Large intestine (tissue), 12 donors: ENCODE results near the gene LIMK2. TPM values are rescaled to one million over a fixed set of nuclear protein-coding genes. Genes with fewer than 3 reads are reported as not detected.
A peak's percentile ranks its signal among the peaks of the same experiment; 100 is the strongest.
"Not testable (repeated sequence)": the region's sequence is repeated elsewhere in the genome, so short reads cannot be mapped to it uniquely, and the experiment has no call there.

Experiments
- DNase-seq, 2 donors: peaks; one replicate each; pipeline versions ENCODE4 v3.0.0 to v3.0.0-alpha.2; 2013
- H3K27ac ChIP-seq: one replicate; pipeline ENCODE4 v1.5.1; 2013; ENCODE audit warnings: low read length
- H3K27me3 ChIP-seq: 2 replicates; pipeline ENCODE4 v1.6.1; 2013; ENCODE audit warnings: low read length; ENCODE audit not compliant: control insufficient read depth, insufficient read depth
- H3K36me3 ChIP-seq: 2 replicates; pipeline ENCODE4 v1.6.1; 2013; ENCODE audit warnings: low read length; ENCODE audit not compliant: control insufficient read depth, insufficient read depth
- H3K4me1 ChIP-seq: one replicate; pipeline ENCODE4 v1.6.1; 2013; ENCODE audit warnings: low read length; ENCODE audit not compliant: control insufficient read depth, insufficient read depth
- H3K4me3 ChIP-seq: one replicate; pipeline ENCODE4 v1.5.1; 2013; ENCODE audit warnings: low read length
- H3K9me3 ChIP-seq: one replicate; pipeline ENCODE4 v1.6.1; 2013; ENCODE audit warnings: mild to moderate bottlenecking, low read depth, low read length, moderate library complexity; ENCODE audit not compliant: control insufficient read depth
- WGBS: methylation state at CpG from one replicate; pipeline ENCODE4 v1.1.5; 2013; ENCODE audit warnings: low lambda C conversion rate; ENCODE audit not compliant: insufficient coverage; 5-methylcytosine and 5-hydroxymethylcytosine counted together
- long read RNA-seq, 11 donors: transcript quantifications; one replicate each; lab custom pipeline, GENCODE V29; 2026
- polyA plus RNA-seq: library from polyadenylated mRNA; unstranded; fragments of 120-200 nt; gene quantifications from one replicate; pipeline ENCODE4 v1.2.1, GENCODE V29; 2013

Gene LIMK2
- polyA plus RNA-seq, result 52.7 TPM
- long read RNA-seq, donor 1, partial matches to known transcripts, result 0 of 3 reads
- long read RNA-seq, donor 1, other reads (novel, unspliced or antisense), result 0 of 3 reads
- long read RNA-seq, donor 2, partial matches to known transcripts, result 0 of 4 reads
- long read RNA-seq, donor 2, other reads (novel, unspliced or antisense), result 0 of 4 reads
- long read RNA-seq, donor 3, transcript LIMK2-202 (15 exons, 3,462 nt), result major isoform, 6 of 13 reads
- long read RNA-seq, donor 3, transcript LIMK2-201 (16 exons, 3,670 nt), result minor isoform, 5 of 13 reads
- long read RNA-seq, donor 3, partial matches to known transcripts, result 0 of 13 reads
- long read RNA-seq, donor 3, other reads (novel, unspliced or antisense), result 0 of 13 reads
- long read RNA-seq, donor 4, partial matches to known transcripts, result 0 of 2 reads
- long read RNA-seq, donor 4, other reads (novel, unspliced or antisense), result 0 of 2 reads
- long read RNA-seq, donor 5, transcript LIMK2-201 (16 exons, 3,670 nt), result major isoform, 5 of 8 reads
- long read RNA-seq, donor 5, partial matches to known transcripts, result 0 of 8 reads
- long read RNA-seq, donor 5, other reads (novel, unspliced or antisense), result 0 of 8 reads
- long read RNA-seq, donor 6, partial matches to known transcripts, result 0 of 5 reads
- long read RNA-seq, donor 6, other reads (novel, unspliced or antisense), result 0 of 5 reads
- long read RNA-seq, donor 7, partial matches to known transcripts, result 0 of 2 reads
- long read RNA-seq, donor 7, other reads (novel, unspliced or antisense), result 0 of 2 reads
- long read RNA-seq, donor 8, partial matches to known transcripts, result 27 of 31 reads
- long read RNA-seq, donor 8, other reads (novel, unspliced or antisense), result 0 of 31 reads
- long read RNA-seq, donor 9, transcript LIMK2-201 (16 exons, 3,670 nt), result major isoform, 5 of 16 reads
- long read RNA-seq, donor 9, partial matches to known transcripts, result 10 of 16 reads
- long read RNA-seq, donor 9, other reads (novel, unspliced or antisense), result 0 of 16 reads
- long read RNA-seq, donor 10, transcript LIMK2-201 (16 exons, 3,670 nt), result major isoform, 5 of 7 reads
- long read RNA-seq, donor 10, partial matches to known transcripts, result 0 of 7 reads
- long read RNA-seq, donor 10, other reads (novel, unspliced or antisense), result 0 of 7 reads
- long read RNA-seq, donor 11, partial matches to known transcripts, result 0 of 4 reads
- long read RNA-seq, donor 11, other reads (novel, unspliced or antisense), result 0 of 4 reads

- peak; percentile 89 to 94 for DNase-seq
- WGBS, result no CpG with 5 or more reads among the region's 64 CpGs
- Histone ChIP-seq H3K4me1 (peaks cover 35% of the 10 kb centered on the region), H3K27me3 (no peaks in the 10 kb centered on the region), H3K36me3 (peaks cover 11% of the 10 kb centered on the region), H3K9me3 (no peaks in the 10 kb centered on the region), H3K27ac (peak within 1 kb of the TSS; percentile 76), H3K4me3 (peak within 1 kb of the TSS; percentile 98)
Observed at GRCh38 chr22:31211862-31212730, at the start of gene LIMK2. LIMK2 (plus strand) TSS chr22:31212298; CDS start chr22:31212409, 111 bp downstream.

GRCh38 chr22:31170971-31171370, 41.1 kb upstream of the LIMK2 start:
- H3K4me3 ChIP-seq, result no peak overlapping the region
- H3K27me3 ChIP-seq, result no peaks in the 10 kb centered on the region
- DNase-seq, result no peak
- no peaks in the 10 kb centered on the region for H3K4me1 ChIP-seq
- WGBS, result no CpG with 5 or more reads among the region's 4 CpGs
- H3K9me3 ChIP-seq, result no peaks in the 10 kb centered on the region
- peaks cover 14% of the 10 kb centered on the region for H3K36me3 ChIP-seq
- no peak overlapping the region for H3K27ac ChIP-seq

- H3K4me3 ChIP-seq, H3K27me3 ChIP-seq, H3K9me3 ChIP-seq, H3K27ac ChIP-seq, DNase-seq, H3K4me1 ChIP-seq: not testable (repeated sequence)
- WGBS, result no CpG with 5 or more reads among the region's 9 CpGs
- peaks cover 13% of the 10 kb centered on the region for H3K36me3 ChIP-seq
Observed at GRCh38 chr22:31171734-31172133, 40.4 kb upstream of the LIMK2 start.

- peaks cover 19% of the 10 kb centered on the region for H3K36me3 ChIP-seq
- H3K9me3 ChIP-seq, result no peaks in the 10 kb centered on the region
- DNase-seq, result no peak
- H3K27ac ChIP-seq, result no peak overlapping the region
- no peaks in the 10 kb centered on the region for H3K27me3 ChIP-seq
- 100% methylated on average over 1 of the region's 5 CpGs for WGBS
- H3K4me1 ChIP-seq, result peaks cover 5% of the 10 kb centered on the region
- no peak overlapping the region for H3K4me3 ChIP-seq
Observed at GRCh38 chr22:31173386-31174145, 38.5 kb upstream of the LIMK2 start.

GRCh38 chr22:31176923-31177322, 35.2 kb upstream of the LIMK2 start:
- H3K27ac ChIP-seq, result peak overlapping the region; percentile 20

GRCh38 chr22:31177420-31178162, 34.5 kb upstream of the LIMK2 start:
- WGBS, result no CpG with 5 or more reads among the region's 6 CpGs
- Histone ChIP-seq H3K9me3 (no peaks in the 10 kb centered on the region), H3K27me3 (no peaks in the 10 kb centered on the region), H3K4me3 (no peak overlapping the region), H3K4me1 (peaks cover 8% of the 10 kb centered on the region), H3K27ac (peak overlapping the region; percentile 20), H3K36me3 (peaks cover 35% of the 10 kb centered on the region)
- DNase-seq, result peak; percentile 35 to 36

More at GRCh38 chr22:31176923-31177322, 35.2 kb upstream of the LIMK2 start:
- H3K4me1 ChIP-seq, result peaks cover 8% of the 10 kb centered on the region
- no peaks in the 10 kb centered on the region for H3K9me3 ChIP-seq
- no CpG with 5 or more reads among the region's 1 CpG for WGBS
- no peak for DNase-seq
- H3K27me3 ChIP-seq, result no peaks in the 10 kb centered on the region
- H3K4me3 ChIP-seq, result no peak overlapping the region
- H3K36me3 ChIP-seq, result peaks cover 30% of the 10 kb centered on the region

GRCh38 chr22:31178859-31179258, 33.2 kb upstream of the LIMK2 start:
- no peak for DNase-seq
- Histone ChIP-seq H3K9me3 (no peaks in the 10 kb centered on the region), H3K27ac (no peak overlapping the region), H3K36me3 (peaks cover 32% of the 10 kb centered on the region), H3K4me3 (no peak overlapping the region), H3K27me3 (no peaks in the 10 kb centered on the region), H3K4me1 (peaks cover 8% of the 10 kb centered on the region)
- no CpG with 5 or more reads among the region's 2 CpGs for WGBS

GRCh38 chr22:31179345-31179744, 32.8 kb upstream of the LIMK2 start:
- peaks cover 4% of the 10 kb centered on the region for H3K9me3 ChIP-seq
- no peak overlapping the region for H3K4me3 ChIP-seq
- H3K27me3 ChIP-seq, result no peaks in the 10 kb centered on the region
- H3K4me1 ChIP-seq, result peaks cover 8% of the 10 kb centered on the region
- H3K36me3 ChIP-seq, result peaks cover 30% of the 10 kb centered on the region
- peak in 1 of 2 donors; percentile 42 for DNase-seq
- no CpG with 5 or more reads among the region's 1 CpG for WGBS
- no peak overlapping the region for H3K27ac ChIP-seq
